Measurements from ENCODE around the gene CAMSAP2.

CAMSAP2 gene

GRCh38 chr1:200755456-200755855 is 16.8 kb downstream of the CAMSAP2 start:
- no peaks in the 10 kb centered on the region for H3K79me2 ChIP-seq (ENCODE audit: insufficient read depth, low read length)

DNA sequence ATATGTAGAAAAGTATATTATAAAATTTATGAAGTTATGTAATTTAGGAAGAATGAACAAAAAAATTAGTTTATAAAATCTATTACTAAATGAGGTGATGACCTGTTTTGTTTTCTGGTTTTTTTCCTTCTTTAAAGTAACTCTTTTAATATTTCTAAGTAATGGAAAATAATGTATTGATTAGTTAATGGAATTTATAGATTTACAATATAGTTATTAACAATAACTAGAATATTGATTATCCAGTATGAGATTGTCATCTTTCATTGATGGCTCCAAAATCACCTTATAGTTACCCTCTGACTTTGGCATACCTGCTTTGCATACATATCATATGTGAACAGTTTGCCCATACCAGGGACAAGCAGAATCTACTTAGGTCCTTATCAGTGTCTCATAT is 23.4 kb downstream of the CAMSAP2 start:
- Histone ChIP-seq H3K4me3 (ENCODE audit: insufficient read depth, low read length, poor library complexity, severe bottlenecking) (no peak overlapping the region), H3K79me2 (ENCODE audit: insufficient read depth, low read length) (no peaks in the 10 kb centered on the region), H3K9me3 (ENCODE audit: insufficient read depth, low read length) (no peaks in the 10 kb centered on the region), H3K27me3 (ENCODE audit: low read length) (no peaks in the 10 kb centered on the region), H3K9me2 (replicated peaks; ENCODE audit: insufficient read depth, low read length) (no peaks in the 10 kb centered on the region), H3K27ac (ENCODE audit: low read depth, low read length) (no peak overlapping the region), H3K36me3 (ENCODE audit: low read length) (no peaks in the 10 kb centered on the region; the same call in 1 of the 2 replicates), H3K9ac (ENCODE audit: low read length) (no peak overlapping the region), H2AFZ (ENCODE audit: low read depth, low read length, severe bottlenecking) (no peak overlapping the region), H4K20me1 (ENCODE audit: low read depth, low read length) (no peaks in the 10 kb centered on the region; the same call in 1 of the 2 replicates), H3K4me2 (ENCODE audit: low read depth, low read length, poor library complexity, severe bottlenecking) (no peak overlapping the region), H3F3A (ENCODE audit: insufficient read depth) (no peaks in the 10 kb centered on the region)
- TF ChIP-seq EZH2phosphoT487 (conservative IDR thresholded peaks at IDR 0.05; ENCODE audit: low read length) = no peak
- no peak for TF ChIP-seq CTCF (IDR thresholded peaks at IDR 0.05; ENCODE audit: insufficient read depth, low read length, poor library complexity, severe bottlenecking)

More at GRCh38 chr1:200755456-200755855, 16.8 kb downstream of the CAMSAP2 start:
- no peaks in the 10 kb centered on the region for H4K20me1 ChIP-seq (ENCODE audit: low read depth, low read length)
- no peak overlapping the region for H2AFZ ChIP-seq (ENCODE audit: low read depth, low read length, severe bottlenecking)
- no peak overlapping the region for H3K4me2 ChIP-seq (ENCODE audit: low read depth, low read length, poor library complexity, severe bottlenecking)
- H3K9ac ChIP-seq (ENCODE audit: low read length) = no peak overlapping the region
- H3K9me2 ChIP-seq (replicated peaks; ENCODE audit: insufficient read depth, low read length) = no peaks in the 10 kb centered on the region
- H3K36me3 ChIP-seq (ENCODE audit: low read length) = no peaks in the 10 kb centered on the region
- TF ChIP-seq EZH2phosphoT487 (conservative IDR thresholded peaks at IDR 0.05; ENCODE audit: low read length) = no peak
- TF ChIP-seq CTCF (IDR thresholded peaks at IDR 0.05; ENCODE audit: insufficient read depth, low read length, poor library complexity, severe bottlenecking) = no peak
- no peak overlapping the region for H3K4me3 ChIP-seq (ENCODE audit: insufficient read depth, low read length, poor library complexity, severe bottlenecking)
- no peaks in the 10 kb centered on the region for H3K9me3 ChIP-seq (ENCODE audit: insufficient read depth, low read length)
- H3K27me3 ChIP-seq (ENCODE audit: low read length) = no peaks in the 10 kb centered on the region
- H3F3A ChIP-seq (ENCODE audit: insufficient read depth) = no peaks in the 10 kb centered on the region
- H3K27ac ChIP-seq (ENCODE audit: low read depth, low read length) = no peak overlapping the region

DNA sequence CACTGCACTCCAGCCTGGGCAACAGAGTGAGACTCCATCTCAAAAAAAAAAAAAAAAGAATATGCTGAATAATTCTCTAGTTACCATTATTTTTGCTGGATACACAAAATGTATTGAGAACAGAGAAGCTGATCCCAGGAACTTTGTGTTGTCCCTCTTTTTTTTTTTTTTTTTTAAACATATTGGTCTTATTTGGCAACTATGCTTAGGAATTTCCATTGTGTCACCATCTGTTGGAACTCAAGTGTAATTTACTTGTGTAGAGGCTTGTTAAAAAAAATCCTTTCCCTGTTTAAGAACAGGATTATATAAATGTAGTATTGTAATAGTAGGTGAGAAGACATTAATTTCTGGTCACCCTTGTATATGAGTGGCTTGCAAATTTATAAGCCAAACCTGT is 28.6 kb downstream of the CAMSAP2 start:
- Histone ChIP-seq H3K79me2 (ENCODE audit: insufficient read depth, low read length) (no peaks in the 10 kb centered on the region), H3K9me2 (replicated peaks; ENCODE audit: insufficient read depth, low read length) (no peaks in the 10 kb centered on the region), H3K9me3 (ENCODE audit: insufficient read depth, low read length) (no peaks in the 10 kb centered on the region), H3K4me3 (ENCODE audit: insufficient read depth, low read length, poor library complexity, severe bottlenecking) (no peak overlapping the region), H2AFZ (ENCODE audit: low read depth, low read length, severe bottlenecking) (no peak overlapping the region), H4K20me1 (ENCODE audit: low read depth, low read length) (no peaks in the 10 kb centered on the region; the same call in 1 of the 2 replicates), H3K27me3 (ENCODE audit: low read length) (no peaks in the 10 kb centered on the region), H3K27ac (ENCODE audit: low read depth, low read length) (no peak overlapping the region), H3F3A (ENCODE audit: insufficient read depth) (no peaks in the 10 kb centered on the region), H3K9ac (ENCODE audit: low read length) (no peak overlapping the region), H3K36me3 (ENCODE audit: low read length) (no peaks in the 10 kb centered on the region; the same call in 1 of the 2 replicates), H3K4me2 (ENCODE audit: low read depth, low read length, poor library complexity, severe bottlenecking) (no peak overlapping the region)
- TF ChIP-seq EZH2phosphoT487 (conservative IDR thresholded peaks at IDR 0.05; ENCODE audit: low read length) = no peak
- no peak for TF ChIP-seq CTCF (IDR thresholded peaks at IDR 0.05; ENCODE audit: insufficient read depth, low read length, poor library complexity, severe bottlenecking)

Measured in SU-DHL-6 (cell line).